ENCODE results near the gene PARD3.

Gene PARD3

DNA sequence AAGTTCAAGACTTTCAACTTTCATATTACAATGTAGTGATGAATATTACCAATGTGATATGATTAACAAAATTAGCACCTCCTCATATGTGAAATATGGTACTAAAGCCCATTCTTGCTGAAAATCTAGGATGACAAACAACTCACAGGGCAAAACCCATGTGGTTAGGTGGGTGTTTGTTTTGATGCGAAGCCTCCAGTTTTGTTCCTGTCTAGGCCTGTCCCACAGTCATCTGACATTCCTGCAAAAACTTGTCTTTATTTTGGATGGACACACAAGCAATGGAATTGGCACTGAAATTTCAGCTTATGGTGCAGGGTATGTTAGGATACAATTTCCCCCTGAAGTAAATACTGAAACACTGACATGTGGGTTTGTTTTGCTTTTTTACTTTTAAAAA, 95.3 kb downstream of the PARD3 start:
- H3K4me3 ChIP-seq (ENCODE audit: low read depth, low read length): no peak overlapping the region
- TF ChIP-seq, protein P1, sequence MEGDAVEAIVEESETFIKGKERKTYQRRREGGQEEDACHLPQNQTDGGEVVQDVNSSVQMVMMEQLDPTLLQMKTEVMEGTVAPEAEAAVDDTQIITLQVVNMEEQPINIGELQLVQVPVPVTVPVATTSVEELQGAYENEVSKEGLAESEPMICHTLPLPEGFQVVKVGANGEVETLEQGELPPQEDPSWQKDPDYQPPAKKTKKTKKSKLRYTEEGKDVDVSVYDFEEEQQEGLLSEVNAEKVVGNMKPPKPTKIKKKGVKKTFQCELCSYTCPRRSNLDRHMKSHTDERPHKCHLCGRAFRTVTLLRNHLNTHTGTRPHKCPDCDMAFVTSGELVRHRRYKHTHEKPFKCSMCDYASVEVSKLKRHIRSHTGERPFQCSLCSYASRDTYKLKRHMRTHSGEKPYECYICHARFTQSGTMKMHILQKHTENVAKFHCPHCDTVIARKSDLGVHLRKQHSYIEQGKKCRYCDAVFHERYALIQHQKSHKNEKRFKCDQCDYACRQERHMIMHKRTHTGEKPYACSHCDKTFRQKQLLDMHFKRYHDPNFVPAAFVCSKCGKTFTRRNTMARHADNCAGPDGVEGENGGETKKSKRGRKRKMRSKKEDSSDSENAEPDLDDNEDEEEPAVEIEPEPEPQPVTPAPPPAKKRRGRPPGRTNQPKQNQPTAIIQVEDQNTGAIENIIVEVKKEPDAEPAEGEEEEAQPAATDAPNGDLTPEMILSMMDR (IDR thresholded peaks at IDR 0.05; ENCODE audit: low read depth, low read length): no peak
- DNase-seq (ENCODE audit: low read depth, low spot score): no peak
- in situ Hi-C loops (cut with HindIII; ENCODE audit: low sequenced_read_pairs): no loop called here

DNA sequence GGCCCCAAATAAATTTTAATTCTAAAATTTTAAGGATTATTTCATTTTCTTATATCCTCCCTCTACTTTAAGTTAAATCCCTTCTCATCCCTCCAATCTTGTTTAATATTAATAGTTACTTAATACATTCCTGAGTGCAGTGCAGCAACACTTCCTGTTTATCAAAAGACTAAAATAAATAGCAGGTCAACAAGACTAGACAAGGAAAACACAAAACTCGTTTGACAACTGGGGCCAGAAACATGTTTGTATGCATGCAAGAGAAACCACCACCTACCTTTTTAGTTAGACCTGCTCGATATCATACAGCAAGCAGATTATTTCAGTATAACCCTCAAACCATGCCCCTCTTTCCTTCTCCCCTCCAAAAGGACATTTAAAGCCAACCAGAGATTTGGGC, 95.8 kb downstream of the PARD3 start:
- DNase-seq (ENCODE audit: low read depth, low spot score): no peak
- TF ChIP-seq, protein P1 (IDR thresholded peaks at IDR 0.05; ENCODE audit: low read depth, low read length): no peak
- H3K4me3 ChIP-seq (ENCODE audit: low read depth, low read length): no peak overlapping the region
- in situ Hi-C loops (cut with HindIII; ENCODE audit: low sequenced_read_pairs): no loop called here

- no peak for DNase-seq (ENCODE audit: low read depth, low spot score)
- TF ChIP-seq, protein P1 (IDR thresholded peaks at IDR 0.05; ENCODE audit: low read depth, low read length): no peak
- in situ Hi-C loops (cut with HindIII; ENCODE audit: low sequenced_read_pairs): no loop called here
- no peak overlapping the region for H3K4me3 ChIP-seq (ENCODE audit: low read depth, low read length)
Observed at GRCh38 chr10:34717429-34717828, 97.7 kb downstream of the PARD3 start.

DNA sequence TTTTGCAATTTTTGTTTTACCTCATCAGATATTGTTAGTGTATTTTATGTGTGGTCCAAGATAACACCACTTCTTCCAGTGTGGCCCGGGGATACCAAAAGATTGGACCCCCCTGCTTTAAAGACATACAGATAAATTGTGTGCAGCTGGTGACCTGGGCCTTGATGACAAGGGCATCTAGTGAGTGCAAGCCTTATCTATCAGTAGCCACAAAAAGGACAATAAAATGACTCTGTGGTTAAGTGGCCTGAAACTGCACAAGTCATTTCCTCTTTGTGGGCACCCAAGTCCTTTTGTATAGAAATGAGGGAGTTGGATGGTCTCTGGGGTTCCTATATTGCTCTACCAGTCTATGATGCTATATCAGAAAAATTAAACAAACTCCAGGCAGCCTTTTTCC, 98.1 kb downstream of the PARD3 start:
- no peak for DNase-seq (ENCODE audit: low read depth, low spot score)
- TF ChIP-seq, protein P1 (IDR thresholded peaks at IDR 0.05; ENCODE audit: low read depth, low read length): no peak
- no peak overlapping the region for H3K4me3 ChIP-seq (ENCODE audit: low read depth, low read length)
- in situ Hi-C loops (cut with HindIII; ENCODE audit: low sequenced_read_pairs): no loop called here

DNA sequence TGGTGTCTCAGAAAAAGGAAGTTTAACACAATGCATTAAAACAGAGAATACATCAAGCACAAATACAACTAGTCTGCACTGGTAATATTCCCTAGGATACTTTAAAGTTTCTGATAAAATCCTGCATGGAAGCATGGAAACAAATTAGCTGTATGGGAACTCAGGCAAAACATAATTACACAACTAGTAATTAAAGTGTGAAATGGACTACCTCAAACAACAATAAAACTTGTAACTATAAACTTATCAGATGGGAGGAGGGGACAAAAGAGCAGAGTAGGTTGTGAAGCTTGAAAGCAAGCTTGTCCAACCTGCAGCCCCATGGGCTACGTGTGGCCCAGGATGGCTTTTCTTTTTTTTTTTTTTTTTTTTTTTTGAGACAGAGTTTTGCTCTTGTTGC, 98.9 kb downstream of the PARD3 start:
- TF ChIP-seq, protein P1 (IDR thresholded peaks at IDR 0.05; ENCODE audit: low read depth, low read length): no peak
- no peak for DNase-seq (ENCODE audit: low read depth, low spot score)
- in situ Hi-C loops (cut with HindIII; ENCODE audit: low sequenced_read_pairs): no loop called here
- no peak overlapping the region for H3K4me3 ChIP-seq (ENCODE audit: low read depth, low read length)

DNA sequence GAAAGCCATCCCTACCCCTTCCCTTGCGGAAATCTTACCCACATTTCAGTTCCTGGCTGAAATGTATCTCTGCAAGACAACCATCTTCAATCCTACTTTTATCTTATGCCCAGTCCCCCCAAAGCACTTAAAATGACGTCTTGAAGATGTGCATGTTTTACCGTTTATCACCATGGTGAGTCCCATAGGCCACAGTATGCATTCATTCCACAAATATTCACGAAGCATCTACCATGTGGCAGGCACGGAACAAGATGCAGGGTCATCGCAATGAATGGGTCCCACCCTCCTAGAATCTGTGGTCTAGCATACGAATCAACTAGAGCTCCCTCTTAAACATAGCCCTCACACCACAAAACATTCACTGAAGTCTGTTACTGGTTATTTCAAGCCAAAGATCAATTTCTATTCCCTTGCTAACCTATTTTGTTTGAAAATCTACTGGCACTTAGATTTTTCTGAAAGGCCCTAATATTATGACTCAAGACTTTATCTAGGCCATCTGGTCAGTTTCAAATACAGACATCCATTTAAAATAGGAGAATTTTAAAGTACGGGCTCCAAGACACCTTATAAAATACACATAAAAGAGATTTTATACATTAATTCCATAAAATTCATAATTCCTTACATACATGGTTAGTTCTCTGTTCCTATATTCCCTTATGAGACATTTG, 99.4 kb downstream of the PARD3 start:
- no peak overlapping the region for H3K4me3 ChIP-seq (ENCODE audit: low read depth, low read length)
- no peak for DNase-seq (ENCODE audit: low read depth, low spot score)
- in situ Hi-C loops (cut with HindIII; ENCODE audit: low sequenced_read_pairs): no loop called here
- TF ChIP-seq, protein P1 (IDR thresholded peaks at IDR 0.05; ENCODE audit: low read depth, low read length): no peak
